ENCODE measurements around the gene SLC28A1.

Gene SLC28A1

DNA sequence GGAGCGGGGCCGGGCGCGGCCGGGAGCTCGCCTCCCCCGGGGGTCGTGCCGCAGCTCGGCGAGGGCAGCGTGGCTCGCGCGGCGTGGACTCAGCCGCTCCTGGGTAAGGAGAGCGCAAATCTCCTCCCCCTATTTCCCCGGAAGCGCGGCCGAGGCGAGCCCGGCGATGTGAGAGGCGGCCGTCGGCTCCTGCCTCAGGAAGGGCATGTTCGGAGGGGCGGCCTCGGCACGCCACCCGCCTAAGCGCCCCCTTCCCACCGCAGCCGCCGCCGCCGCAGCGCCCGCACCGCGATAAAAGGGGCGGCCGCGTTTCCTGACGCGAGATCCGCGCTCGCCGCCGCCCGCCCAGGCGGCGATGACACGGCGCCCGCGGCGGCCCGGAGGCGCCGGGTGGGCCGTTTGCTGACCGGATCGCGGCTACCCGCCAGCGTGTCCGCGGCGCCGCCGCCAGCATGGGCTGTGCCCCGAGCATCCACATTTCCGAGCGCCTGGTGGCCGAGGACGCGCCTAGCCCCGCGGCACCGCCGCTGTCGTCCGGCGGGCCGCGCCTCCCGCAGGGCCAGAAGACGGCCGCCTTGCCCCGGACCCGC is 97.3 kb downstream of the SLC28A1 start, which contains the start of gene PDE8A:
Gene PDE8A (plus strand): TSS at position 146 of the 590 bp plus-strand sequence. CDS start 307 bp downstream, at position 453.
- H3K18ac ChIP-seq (ENCODE audit: low read length) = peak within 1 kb of the TSS; percentile 96
- H4K91ac ChIP-seq (ENCODE audit: low read depth, low read length) = peak within 1 kb of the TSS; percentile 85
- peak within 1 kb of the TSS; percentile 78 for H3K4me2 ChIP-seq (ENCODE audit: low read length)
- no peaks in the 10 kb centered on the region for H3K9me3 ChIP-seq (ENCODE audit: insufficient read depth, low read depth, low read length)
- DNase-seq = peak; percentile 83 to 87
- peak within 1 kb of the TSS; percentile 92 for H2BK120ac ChIP-seq (ENCODE audit: insufficient read depth, low read length, poor library complexity)
- no peaks in the 10 kb centered on the region for H3K36me3 ChIP-seq (ENCODE audit: control insufficient read depth in 1 of 2, insufficient read depth in 2 of 2, low read length in 2 of 2)
- H2BK12ac ChIP-seq (ENCODE audit: low read length) = peak within 1 kb of the TSS; percentile 82
- H3K4ac ChIP-seq (ENCODE audit: low read depth, low read length) = peak within 1 kb of the TSS; percentile 70
- peak within 1 kb of the TSS; percentile 75 for H3K4me3 ChIP-seq (ENCODE audit: low read depth, low read length)
- peak within 1 kb of the TSS; percentile 92 for H2BK5ac ChIP-seq (ENCODE audit: low read depth, low read length, poor library complexity)
- H3K14ac ChIP-seq (ENCODE audit: low read length) = peak within 1 kb of the TSS; percentile 89
- H4K8ac ChIP-seq (ENCODE audit: low read depth, low read length) = peak within 1 kb of the TSS; percentile 97
- peak within 1 kb of the TSS; percentile 70 for H3K27ac ChIP-seq (ENCODE audit: low read depth, low read length)
- H3K23ac ChIP-seq (ENCODE audit: low read length) = no peak within 1 kb of the TSS
- H3K79me2 ChIP-seq (ENCODE audit: control insufficient read depth, insufficient read depth, low read length, poor library complexity) = peaks cover 8% of the 10 kb centered on the region
- peaks cover 8% of the 10 kb centered on the region for H3K27me3 ChIP-seq (ENCODE audit: insufficient read depth, low read length)
- H3K9ac ChIP-seq (ENCODE audit: low read length) = peak within 1 kb of the TSS; percentile 70
- WGBS (ENCODE audit: extremely low coverage, insufficient coverage, insufficient read length) = no CpG with 5 or more reads among the region's 95 CpGs
- peak within 1 kb of the TSS; percentile 92 for H4K12ac ChIP-seq (ENCODE audit: low read depth, low read length)
- H3K4me1 ChIP-seq (ENCODE audit: control insufficient read depth in 1 of 2, insufficient read depth in 2 of 2, low read length in 2 of 2) = peaks cover 3 to 8% of the 10 kb centered on the region in 2 experiments
- H2AK5ac ChIP-seq (ENCODE audit: low read length) = peak within 1 kb of the TSS; percentile 52
- peak within 1 kb of the TSS; percentile 99 for H2AFZ ChIP-seq (ENCODE audit: insufficient read depth, low read length, poor library complexity)
- H3K79me1 ChIP-seq (ENCODE audit: low read length) = peaks cover 16% of the 10 kb centered on the region

DNA sequence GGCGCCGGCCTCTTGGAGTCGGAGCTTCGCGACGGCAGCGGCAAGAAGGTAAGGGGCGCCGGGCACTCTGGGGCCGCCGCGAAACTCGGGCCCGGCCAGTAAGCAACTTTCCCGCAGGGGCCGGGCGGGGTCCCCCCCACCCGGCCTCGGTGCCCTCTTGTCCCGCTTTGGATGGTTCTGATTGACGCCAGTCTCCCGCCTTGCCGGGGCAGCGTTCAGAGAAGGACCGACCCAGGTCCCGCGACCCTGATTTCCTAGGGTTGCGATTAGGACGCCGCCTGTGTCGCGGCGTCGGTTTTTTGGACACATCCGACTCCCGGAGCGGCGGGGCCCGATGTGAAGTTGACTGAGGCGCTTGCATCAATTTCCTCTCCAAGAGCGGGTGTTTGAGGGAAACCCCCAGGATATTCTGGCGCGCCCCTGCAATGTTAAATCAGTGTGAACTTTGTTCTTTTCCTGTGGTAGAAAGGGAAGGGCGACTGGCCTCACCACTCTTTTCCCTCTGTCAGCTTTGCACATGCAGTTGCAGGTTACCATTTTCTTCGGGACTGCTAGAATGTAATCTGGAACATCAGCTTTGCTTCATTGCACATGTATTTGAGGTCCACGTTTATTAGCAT is 97.9 kb downstream of the SLC28A1 start:
- Histone ChIP-seq H4K12ac (ENCODE audit: low read depth, low read length) (no peak overlapping the region), H3K4me1 (ENCODE audit: control insufficient read depth in 1 of 2, insufficient read depth in 2 of 2, low read length in 2 of 2) (peaks cover 3 to 8% of the 10 kb centered on the region in 2 experiments), H3K36me3 (ENCODE audit: control insufficient read depth in 1 of 2, insufficient read depth in 2 of 2, low read length in 2 of 2) (no peaks in the 10 kb centered on the region), H3K9me3 (ENCODE audit: insufficient read depth, low read depth, low read length) (no peaks in the 10 kb centered on the region), H3K27me3 (ENCODE audit: insufficient read depth, low read length) (peaks cover 8% of the 10 kb centered on the region), H3K4me3 (ENCODE audit: low read depth, low read length) (peak overlapping the region; percentile 74), H4K91ac (ENCODE audit: low read depth, low read length) (peak overlapping the region; percentile 82), H3K4ac (ENCODE audit: low read depth, low read length) (peak overlapping the region; percentile 42), H3K4me2 (ENCODE audit: low read length) (peak overlapping the region; percentile 78), H3K18ac (ENCODE audit: low read length) (peak overlapping the region; percentile 96), H2BK120ac (ENCODE audit: insufficient read depth, low read length, poor library complexity) (peak overlapping the region; percentile 24), H3K27ac (ENCODE audit: low read depth, low read length) (no peak overlapping the region), H2BK12ac (ENCODE audit: low read length) (no peak overlapping the region), H3K14ac (ENCODE audit: low read length) (peak overlapping the region; percentile 89), H3K79me1 (ENCODE audit: low read length) (peaks cover 16% of the 10 kb centered on the region), H3K79me2 (ENCODE audit: control insufficient read depth, insufficient read depth, low read length, poor library complexity) (peaks cover 8% of the 10 kb centered on the region), H3K9ac (ENCODE audit: low read length) (peak overlapping the region; percentile 5), H3K23ac (ENCODE audit: low read length) (no peak overlapping the region), H2BK5ac (ENCODE audit: low read depth, low read length, poor library complexity) (peak overlapping the region; percentile 80), H4K8ac (ENCODE audit: low read depth, low read length) (peak overlapping the region; percentile 97), H2AFZ (ENCODE audit: insufficient read depth, low read length, poor library complexity) (peak overlapping the region; percentile 99), H2AK5ac (ENCODE audit: low read length) (no peak overlapping the region)
- DNase-seq = peak; percentile 12 to 46
- no CpG with 5 or more reads among the region's 46 CpGs for WGBS (ENCODE audit: extremely low coverage, insufficient coverage, insufficient read length)

DNA sequence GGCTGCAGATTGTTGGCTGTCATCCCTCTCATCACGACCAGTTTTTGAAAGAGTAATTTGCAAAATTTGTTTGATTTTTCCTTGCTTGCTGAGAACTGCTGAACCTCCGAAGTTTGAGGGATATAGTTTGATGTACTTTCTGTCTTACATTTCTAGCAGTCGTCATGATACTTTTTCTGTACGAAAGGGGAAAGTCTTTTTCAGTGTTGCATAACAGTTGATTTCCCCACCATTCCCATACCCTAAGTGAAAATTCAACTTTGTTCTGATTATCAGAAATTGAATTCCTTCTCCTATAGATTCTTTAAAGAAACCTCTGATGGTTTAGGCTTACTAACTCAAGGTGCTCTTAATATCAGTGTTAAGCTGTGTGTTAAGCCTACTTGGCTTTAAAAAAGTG is 98.8 kb downstream of the SLC28A1 start:
- Histone ChIP-seq H2AFZ (ENCODE audit: insufficient read depth, low read length, poor library complexity) (no peak overlapping the region), H3K79me2 (ENCODE audit: control insufficient read depth, insufficient read depth, low read length, poor library complexity) (peaks cover 8% of the 10 kb centered on the region), H2BK5ac (ENCODE audit: low read depth, low read length, poor library complexity) (no peak overlapping the region), H3K9me3 (ENCODE audit: insufficient read depth, low read depth, low read length) (no peaks in the 10 kb centered on the region), H4K12ac (ENCODE audit: low read depth, low read length) (no peak overlapping the region), H2BK12ac (ENCODE audit: low read length) (no peak overlapping the region), H3K79me1 (ENCODE audit: low read length) (peaks cover 16% of the 10 kb centered on the region), H3K4me2 (ENCODE audit: low read length) (no peak overlapping the region), H3K27ac (ENCODE audit: low read depth, low read length) (no peak overlapping the region), H2BK120ac (ENCODE audit: insufficient read depth, low read length, poor library complexity) (no peak overlapping the region), H2AK5ac (ENCODE audit: low read length) (no peak overlapping the region), H4K8ac (ENCODE audit: low read depth, low read length) (no peak overlapping the region), H3K4me3 (ENCODE audit: low read depth, low read length) (no peak overlapping the region), H4K91ac (ENCODE audit: low read depth, low read length) (no peak overlapping the region), H3K14ac (ENCODE audit: low read length) (no peak overlapping the region), H3K23ac (ENCODE audit: low read length) (no peak overlapping the region), H3K9ac (ENCODE audit: low read length) (no peak overlapping the region), H3K36me3 (ENCODE audit: control insufficient read depth in 1 of 2, insufficient read depth in 2 of 2, low read length in 2 of 2) (no peaks in the 10 kb centered on the region), H3K4ac (ENCODE audit: low read depth, low read length) (no peak overlapping the region), H3K18ac (ENCODE audit: low read length) (no peak overlapping the region), H3K27me3 (ENCODE audit: insufficient read depth, low read length) (peaks cover 8% of the 10 kb centered on the region), H3K4me1 (ENCODE audit: control insufficient read depth in 1 of 2, insufficient read depth in 2 of 2, low read length in 2 of 2) (peaks cover 3 to 8% of the 10 kb centered on the region in 2 experiments)
- WGBS (ENCODE audit: extremely low coverage, insufficient coverage, insufficient read length) = no CpG with 5 or more reads among the region's 4 CpGs
- DNase-seq = no peak

DNA sequence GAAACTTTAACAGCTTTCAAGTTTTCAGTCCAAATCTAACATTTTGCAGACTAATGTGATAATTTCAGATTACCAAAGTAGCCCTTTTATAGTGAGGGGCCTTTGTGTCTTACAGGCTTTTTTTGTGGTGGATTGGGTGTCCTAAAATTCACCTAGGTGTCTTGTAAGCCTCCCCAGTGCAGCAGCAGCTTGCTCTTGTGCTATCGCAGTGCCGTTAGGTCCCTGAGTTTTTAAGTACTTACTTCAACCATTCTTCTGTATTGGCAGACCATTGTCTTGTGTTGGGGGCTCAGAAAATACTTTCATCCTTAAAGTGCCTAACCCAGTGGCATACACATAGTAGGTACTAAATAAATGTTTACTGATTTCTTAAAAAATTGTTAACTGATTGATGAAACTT is 99.2 kb downstream of the SLC28A1 start:
- no peak overlapping the region for H3K4me3 ChIP-seq (ENCODE audit: low read depth, low read length)
- H3K27me3 ChIP-seq (ENCODE audit: insufficient read depth, low read length) = peaks cover 8% of the 10 kb centered on the region
- H3K4me1 ChIP-seq (ENCODE audit: control insufficient read depth in 1 of 2, insufficient read depth in 2 of 2, low read length in 2 of 2) = peaks cover 3 to 8% of the 10 kb centered on the region in 2 experiments
- H4K91ac ChIP-seq (ENCODE audit: low read depth, low read length) = no peak overlapping the region
- no peak overlapping the region for H4K8ac ChIP-seq (ENCODE audit: low read depth, low read length)
- H3K14ac ChIP-seq (ENCODE audit: low read length) = no peak overlapping the region
- H3K9ac ChIP-seq (ENCODE audit: low read length) = no peak overlapping the region
- H3K27ac ChIP-seq (ENCODE audit: low read depth, low read length) = no peak overlapping the region
- no CpG with 5 or more reads among the region's 2 CpGs for WGBS (ENCODE audit: extremely low coverage, insufficient coverage, insufficient read length)
- H3K9me3 ChIP-seq (ENCODE audit: insufficient read depth, low read depth, low read length) = no peaks in the 10 kb centered on the region
- H3K23ac ChIP-seq (ENCODE audit: low read length) = no peak overlapping the region
- H3K36me3 ChIP-seq (ENCODE audit: control insufficient read depth in 1 of 2, insufficient read depth in 2 of 2, low read length in 2 of 2) = no peaks in the 10 kb centered on the region
- no peak overlapping the region for H3K4ac ChIP-seq (ENCODE audit: low read depth, low read length)
- no peak overlapping the region for H2AK5ac ChIP-seq (ENCODE audit: low read length)
- peaks cover 8% of the 10 kb centered on the region for H3K79me2 ChIP-seq (ENCODE audit: control insufficient read depth, insufficient read depth, low read length, poor library complexity)
- peaks cover 16% of the 10 kb centered on the region for H3K79me1 ChIP-seq (ENCODE audit: low read length)
- H3K4me2 ChIP-seq (ENCODE audit: low read length) = no peak overlapping the region
- no peak overlapping the region for H2AFZ ChIP-seq (ENCODE audit: insufficient read depth, low read length, poor library complexity)
- no peak overlapping the region for H2BK5ac ChIP-seq (ENCODE audit: low read depth, low read length, poor library complexity)
- no peak overlapping the region for H3K18ac ChIP-seq (ENCODE audit: low read length)
- H2BK120ac ChIP-seq (ENCODE audit: insufficient read depth, low read length, poor library complexity) = no peak overlapping the region
- no peak overlapping the region for H2BK12ac ChIP-seq (ENCODE audit: low read length)
- DNase-seq = no peak
- no peak overlapping the region for H4K12ac ChIP-seq (ENCODE audit: low read depth, low read length)

Data from trophoblast cell (in vitro differentiated cells and primary cell).